GM18520 (cell line): ENCODE measurements around the gene PTPRJ.
"Not testable (repeated sequence)": the region's sequence is repeated elsewhere in the genome, so short reads cannot be mapped to it uniquely, and the experiment has no call there.

Experiments used
- ATAC-seq: cut with Tn5 transposase; IDR thresholded peaks from one replicate; pipeline ENCODE4 v1.9.1; 2021; ENCODE audit not compliant: unreplicated experiment

PTPRJ gene

GRCh38 chr11:47980088-47980906 lies at the start of gene PTPRJ:
TSS of gene PTPRJ (plus strand) at chr11:47980559. CDS start at chr11:47980913, 354 bp downstream.
- no peak for ATAC-seq

GRCh38 chr11:47932544-47932943 lies 47.8 kb upstream of the PTPRJ start:
- ATAC-seq = no peak

GRCh38 chr11:47933797-47934196 lies 46.6 kb upstream of the PTPRJ start:
- ATAC-seq = not testable (repeated sequence)

GRCh38 chr11:47938791-47939560 lies 41.4 kb upstream of the PTPRJ start:
- no peak for ATAC-seq

GRCh38 chr11:47940904-47941649 lies 39.3 kb upstream of the PTPRJ start:
- ATAC-seq = no peak

- no peak for ATAC-seq
Measured at GRCh38 chr11:47941907-47942558, 38.3 kb upstream of the PTPRJ start.

- no peak for ATAC-seq
Measured at GRCh38 chr11:47943721-47944586, 36.4 kb upstream of the PTPRJ start.

- no peak for ATAC-seq
Measured at GRCh38 chr11:47944632-47945031, 35.7 kb upstream of the PTPRJ start.

- no peak for ATAC-seq
Measured at GRCh38 chr11:47946682-47947559, 33.4 kb upstream of the PTPRJ start.

- ATAC-seq = no peak
Measured at GRCh38 chr11:47948137-47948536, 32.2 kb upstream of the PTPRJ start.

GRCh38 chr11:47949001-47949675 lies 31.2 kb upstream of the PTPRJ start:
- not testable (repeated sequence) for ATAC-seq

- ATAC-seq = no peak
Measured at GRCh38 chr11:47950396-47950795, 30.0 kb upstream of the PTPRJ start.

GRCh38 chr11:47951504-47951903 lies 28.9 kb upstream of the PTPRJ start:
- not testable (repeated sequence) for ATAC-seq

GRCh38 chr11:47955061-47955755 lies 25.2 kb upstream of the PTPRJ start:
- no peak for ATAC-seq

GRCh38 chr11:47960015-47960414 lies 20.3 kb upstream of the PTPRJ start:
- ATAC-seq = no peak

GRCh38 chr11:47961383-47961782 lies 19.0 kb upstream of the PTPRJ start:
- no peak for ATAC-seq

- ATAC-seq = no peak
Measured at GRCh38 chr11:47964546-47964945, 15.8 kb upstream of the PTPRJ start.
